DOHH2 (cell line): ENCODE results near the gene VPS4A.

Source experiments
- CTCF ChIP-seq: fragments of 200-600 bp; sonication (generic); IDR thresholded peaks from one replicate; pipeline ENCODE4 v1.5.1; 2014; ENCODE audit warnings: antibody characterized with exemption, mild to moderate bottlenecking, low read depth, low read length; ENCODE audit not compliant: poor library complexity, severe bottlenecking
- EZH2phosphoT487 ChIP-seq: fragments of 200-600 bp; sonication (generic); IDR thresholded peaks from 2 replicates; pipeline ENCODE4 v1.6.1; 2017; ENCODE audit warnings: borderline replicate concordance, mild to moderate bottlenecking, antibody characterized with exemption, low read length, moderate library complexity, mixed read lengths

GRCh38 chr16:69350536-69351133, 39.5 kb downstream of the VPS4A start:
- TF ChIP-seq CTCF, result no peak
- TF ChIP-seq EZH2phosphoT487, result no peak
